Subcutaneous abdominal adipose tissue (tissue), 5 donors: ENCODE results near the gene RANBP9.

Experiments used
- H3K27ac ChIP-seq: one replicate; pipeline ENCODE4 v1.7.0; 2013; ENCODE audit warnings: low read depth, mild to moderate bottlenecking, inconsistent platforms, low read length, moderate library complexity
- H3K27me3 ChIP-seq, 5 donors: one replicate each; pipeline ENCODE4 v1.7.0; 2013; ENCODE audit warnings: low read length in 5 of 5, inconsistent platforms in 1 of 5; ENCODE audit not compliant: control insufficient read depth in 5 of 5, insufficient read depth in 4 of 5
- H3K36me3 ChIP-seq, 5 donors: one replicate each; pipeline ENCODE4 v1.7.0; 2013; ENCODE audit warnings: low read length in 5 of 5; ENCODE audit not compliant: control insufficient read depth in 5 of 5, insufficient read depth in 5 of 5
- H3K4me1 ChIP-seq, 5 donors: one replicate each; pipeline ENCODE4 v1.7.0; 2013; ENCODE audit warnings: low read length in 5 of 5, mild to moderate bottlenecking in 3 of 5, moderate library complexity in 1 of 5; ENCODE audit not compliant: control insufficient read depth in 5 of 5, insufficient read depth in 5 of 5
- H3K4me3 ChIP-seq, 5 donors: one replicate each; pipeline ENCODE4 v1.7.0; 2013; ENCODE audit warnings: low read length in 5 of 5, low read depth in 1 of 5
- H3K9ac ChIP-seq, 5 donors: one replicate each; pipeline ENCODE4 v1.7.0; 2013; ENCODE audit warnings: low read length in 5 of 5, mild to moderate bottlenecking in 4 of 5, moderate library complexity in 3 of 5
- H3K9me3 ChIP-seq, 5 donors: one replicate each; pipeline ENCODE4 v1.7.0; 2013; ENCODE audit warnings: low read length in 5 of 5; ENCODE audit not compliant: control insufficient read depth in 5 of 5
- donor health status: healthy.
- donor health status: healthy.
- donor health status: healthy.
- donor health status: healthy.
- donor health status: healthy.

RANBP9 gene

DNA sequence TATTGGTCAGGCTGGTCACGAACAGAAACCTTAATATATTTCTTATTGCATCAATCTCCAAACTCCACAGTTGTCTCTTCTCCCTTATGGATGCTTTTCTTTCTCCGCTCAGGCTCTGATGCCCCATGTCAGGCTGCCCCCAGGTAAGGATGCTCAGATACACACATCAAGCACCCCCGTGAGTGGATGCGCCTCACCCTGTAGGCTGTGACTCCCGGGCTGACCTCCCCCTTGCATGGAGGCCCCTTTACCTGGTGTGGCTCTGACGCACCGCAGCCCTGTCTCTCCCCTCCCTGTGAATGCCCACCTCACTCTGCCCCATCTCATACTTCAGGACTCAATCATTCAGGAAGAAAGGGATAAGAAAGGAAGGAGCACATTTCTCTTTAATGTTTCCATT lies 19.1 kb upstream of the RANBP9 start:
- Histone ChIP-seq H3K36me3 (no peaks in the 10 kb centered on the region), H3K27me3 (no peaks in the 10 kb centered on the region), H3K4me3 (no peak overlapping the region), H3K9ac (no peak overlapping the region), H3K9me3 (no peaks in the 10 kb centered on the region), H3K27ac (no peak overlapping the region), H3K4me1 (peaks cover 0 to 25% (median 17%) of the 10 kb centered on the region in 5 donors)

DNA sequence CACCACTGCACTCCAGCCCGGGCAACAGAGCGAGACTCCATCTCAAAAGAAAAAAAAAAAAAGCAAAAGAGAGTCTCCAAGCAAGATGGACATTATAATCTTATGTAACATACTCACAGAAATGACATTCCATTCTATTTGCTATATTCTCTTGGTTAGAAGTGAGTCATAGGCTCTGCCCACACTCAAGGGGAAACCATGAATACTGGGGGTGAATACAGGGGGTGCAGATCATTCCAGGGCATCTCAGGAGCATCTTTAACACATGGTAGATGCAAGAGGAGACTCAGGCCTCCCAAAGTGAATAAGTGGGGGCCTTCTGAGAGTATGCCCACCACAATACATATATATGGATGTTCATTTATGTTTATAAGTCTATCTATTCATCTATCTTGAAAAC lies 18.3 kb upstream of the RANBP9 start:
- peaks cover 0 to 22% (median 17%) of the 10 kb centered on the region in 5 donors for H3K4me1 ChIP-seq
- H3K9ac ChIP-seq, result no peak overlapping the region

DNA sequence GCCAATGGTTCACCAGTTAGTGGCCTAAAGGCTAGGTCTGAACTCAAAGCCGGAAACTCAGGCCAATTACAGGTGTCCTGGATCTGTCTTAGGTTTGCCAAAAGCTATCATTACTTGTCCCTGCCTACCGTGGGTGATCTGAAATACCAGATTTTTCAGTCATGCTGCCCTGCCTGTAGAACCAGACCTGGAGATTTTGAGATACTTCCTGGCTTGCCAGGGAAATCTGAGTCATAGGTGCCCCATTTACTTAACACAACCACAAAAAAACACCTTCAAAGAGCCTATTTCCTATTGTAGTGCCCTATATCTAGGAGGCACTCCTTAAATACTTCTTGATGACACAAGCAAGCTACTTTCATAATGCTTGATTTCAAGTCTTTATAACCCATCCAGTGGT lies 13.9 kb upstream of the RANBP9 start:
- Histone ChIP-seq H3K4me1 (no peaks in the 10 kb centered on the region), H3K27ac (no peak overlapping the region), H3K36me3 (no peaks in the 10 kb centered on the region), H3K4me3 (no peak overlapping the region), H3K9me3 (no peaks in the 10 kb centered on the region), H3K27me3 (no peaks in the 10 kb centered on the region), H3K9ac (no peak overlapping the region)

More for the DNA sequence above, 18.3 kb upstream of the RANBP9 start:
- no peaks in the 10 kb centered on the region for H3K27me3 ChIP-seq
- no peaks in the 10 kb centered on the region for H3K36me3 ChIP-seq
- no peak overlapping the region for H3K4me3 ChIP-seq
- H3K27ac ChIP-seq, result no peak overlapping the region
- no peaks in the 10 kb centered on the region for H3K9me3 ChIP-seq

DNA sequence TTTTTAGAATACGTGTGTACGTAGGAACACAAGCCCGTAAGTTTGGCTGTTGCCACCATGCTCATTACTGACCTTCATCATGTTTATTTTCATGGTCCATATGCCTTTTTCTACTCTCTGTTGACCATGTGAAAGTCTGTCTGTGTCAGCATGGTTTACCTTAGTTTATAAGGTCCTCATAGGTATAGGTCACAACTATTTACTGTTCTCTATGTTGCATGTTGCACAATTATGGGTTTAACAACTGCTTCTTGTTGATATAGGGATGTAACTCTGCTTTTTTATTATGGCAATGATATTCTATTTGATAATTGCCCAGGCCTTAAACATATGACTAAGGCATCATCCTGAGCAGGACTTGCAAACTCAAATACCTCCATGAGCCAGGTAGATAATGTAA lies 13.4 kb upstream of the RANBP9 start:
- H3K27ac ChIP-seq, result no peak overlapping the region
- H3K27me3 ChIP-seq, result no peaks in the 10 kb centered on the region
- H3K9me3 ChIP-seq, result no peaks in the 10 kb centered on the region
- no peaks in the 10 kb centered on the region for H3K36me3 ChIP-seq
- H3K9ac ChIP-seq, result no peak overlapping the region
- no peaks in the 10 kb centered on the region for H3K4me1 ChIP-seq
- H3K4me3 ChIP-seq, result no peak overlapping the region

DNA sequence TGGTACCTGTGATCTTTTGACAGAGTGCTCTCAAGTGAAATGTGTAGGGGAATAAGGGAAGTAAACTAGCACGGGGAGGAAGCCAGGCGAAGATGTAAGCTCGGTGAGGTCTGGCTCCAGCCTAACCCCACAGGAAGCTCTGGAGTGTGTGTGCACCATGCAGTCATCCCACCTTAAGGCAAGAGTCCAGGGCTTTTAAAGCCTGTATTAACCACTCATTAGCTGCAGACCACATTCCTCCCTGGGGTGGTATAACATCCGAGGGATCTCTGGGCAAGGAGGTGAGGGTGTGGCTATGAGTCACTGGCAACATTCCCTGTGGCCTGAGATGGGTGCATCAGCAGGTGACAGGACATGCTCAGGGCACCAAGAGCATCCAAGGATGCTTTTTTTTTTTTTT lies 12.5 kb upstream of the RANBP9 start:
- H3K36me3 ChIP-seq, result no peaks in the 10 kb centered on the region
- no peak overlapping the region for H3K27ac ChIP-seq
- no peaks in the 10 kb centered on the region for H3K4me1 ChIP-seq
- no peak overlapping the region for H3K9ac ChIP-seq
- no peaks in the 10 kb centered on the region for H3K9me3 ChIP-seq
- no peaks in the 10 kb centered on the region for H3K27me3 ChIP-seq
- H3K4me3 ChIP-seq, result no peak overlapping the region

DNA sequence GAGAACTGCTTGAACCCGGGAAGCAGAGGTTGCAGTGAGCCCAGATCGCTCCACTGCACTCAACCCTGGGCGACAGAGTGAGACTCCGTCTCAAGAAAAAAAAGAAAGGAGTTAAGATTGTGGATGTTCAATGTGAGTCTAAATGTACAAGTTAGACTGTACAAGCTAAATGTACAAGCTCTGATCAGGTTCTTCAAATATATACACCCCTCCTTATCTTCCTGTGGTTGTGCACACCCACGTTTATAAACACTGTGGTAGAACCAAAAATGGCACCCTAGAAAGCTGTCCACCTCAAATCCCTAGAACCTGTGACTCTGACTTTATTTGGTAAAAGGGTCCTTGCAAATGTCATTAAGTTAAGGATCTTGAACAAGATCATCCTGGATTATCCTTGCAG lies 11.2 kb upstream of the RANBP9 start:
- no peaks in the 10 kb centered on the region for H3K36me3 ChIP-seq
- no peak overlapping the region for H3K4me3 ChIP-seq
- no peak overlapping the region for H3K9ac ChIP-seq
- H3K27me3 ChIP-seq, result no peaks in the 10 kb centered on the region
- H3K9me3 ChIP-seq, result no peaks in the 10 kb centered on the region
- H3K27ac ChIP-seq, result no peak overlapping the region
- H3K4me1 ChIP-seq, result no peaks in the 10 kb centered on the region

DNA sequence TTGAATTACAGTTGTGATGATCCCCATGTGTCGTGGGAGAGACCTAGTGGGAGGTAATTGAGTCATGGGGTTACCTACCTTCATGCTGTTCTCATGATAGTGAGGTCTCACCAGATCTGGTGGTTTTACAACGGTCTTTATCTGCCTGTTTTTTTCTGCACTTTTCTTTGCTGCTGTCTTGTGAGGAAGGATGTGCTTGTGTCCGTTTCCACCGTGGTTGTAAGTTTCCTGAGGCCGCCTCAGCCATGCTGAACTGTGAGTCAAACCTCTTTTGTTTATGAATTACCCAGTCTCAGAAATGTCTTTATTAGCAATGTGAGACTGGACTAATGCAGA lies 6.5 kb upstream of the RANBP9 start:
- no peaks in the 10 kb centered on the region for H3K27me3 ChIP-seq
- no peak overlapping the region for H3K4me3 ChIP-seq
- H3K27ac ChIP-seq, result no peak overlapping the region
- H3K9ac ChIP-seq, result no peak overlapping the region
- H3K4me1 ChIP-seq, result peaks cover 0 to 6% (median 1%) of the 10 kb centered on the region in 5 donors
- no peaks in the 10 kb centered on the region for H3K9me3 ChIP-seq
- H3K36me3 ChIP-seq, result no peaks in the 10 kb centered on the region

DNA sequence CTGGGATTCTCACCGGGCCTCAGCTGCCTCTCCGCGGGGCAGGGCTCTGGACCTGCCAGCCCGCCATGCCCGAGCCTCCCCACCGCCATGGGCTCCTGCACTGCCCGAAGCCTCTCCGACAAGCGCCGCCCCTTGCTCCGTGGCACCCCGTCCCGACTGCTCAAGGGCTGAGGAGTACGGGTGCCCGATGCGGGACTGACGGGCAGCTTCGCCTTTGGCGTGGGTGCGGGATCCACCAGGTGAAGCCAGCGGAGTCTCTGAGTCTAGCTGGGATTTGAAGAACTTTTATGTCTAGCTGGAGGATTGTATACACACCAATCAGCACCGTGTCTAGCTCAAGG lies 5.3 kb upstream of the RANBP9 start:
- no peaks in the 10 kb centered on the region for H3K27me3 ChIP-seq
- peaks cover 0 to 13% (median 11%) of the 10 kb centered on the region in 5 donors for H3K4me1 ChIP-seq
- H3K27ac ChIP-seq, result no peak overlapping the region
- no peaks in the 10 kb centered on the region for H3K9me3 ChIP-seq
- H3K9ac ChIP-seq, result no peak overlapping the region
- no peaks in the 10 kb centered on the region for H3K36me3 ChIP-seq
- no peak overlapping the region for H3K4me3 ChIP-seq

DNA sequence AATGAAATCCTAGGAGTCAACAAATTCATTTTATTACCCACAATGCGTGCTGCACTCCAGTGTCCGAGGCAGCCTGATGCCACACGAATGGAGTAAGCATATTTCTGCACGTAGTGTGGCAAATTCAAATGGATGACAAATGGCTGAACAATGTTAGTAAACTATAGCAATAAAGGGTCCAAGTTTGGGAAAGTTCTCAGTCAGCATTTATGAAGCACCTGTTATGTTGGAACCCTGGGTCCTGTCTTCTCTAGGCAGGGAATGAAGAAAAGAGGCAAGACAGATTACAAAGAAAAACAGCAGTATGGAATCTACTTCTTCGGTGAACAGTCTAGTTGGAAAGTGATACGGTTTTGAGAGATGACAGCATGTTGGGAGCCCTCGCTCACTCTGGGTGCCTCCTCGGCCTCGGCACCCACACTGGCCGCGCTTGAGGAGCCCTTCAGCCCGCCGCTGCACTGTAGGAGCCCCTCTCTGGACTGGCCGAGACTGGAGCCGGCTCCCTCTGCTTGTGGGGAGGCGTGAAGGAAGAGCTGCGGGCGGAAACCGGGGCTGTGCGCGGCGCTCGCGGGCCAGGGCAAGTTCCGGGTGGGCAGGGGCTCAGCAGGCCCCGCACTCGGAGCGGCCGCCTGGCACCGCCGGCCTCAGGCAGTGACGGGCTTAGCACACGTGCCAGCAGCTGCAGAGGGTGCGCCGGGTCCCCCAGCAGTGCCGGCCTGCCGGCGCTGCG lies 4.8 kb upstream of the RANBP9 start:
- Histone ChIP-seq H3K36me3 (no peaks in the 10 kb centered on the region), H3K9me3 (no peaks in the 10 kb centered on the region), H3K9ac (no peak overlapping the region), H3K4me3 (no peak overlapping the region), H3K27ac (no peak overlapping the region), H3K27me3 (no peaks in the 10 kb centered on the region), H3K4me1 (peaks cover 0 to 13% (median 11%) of the 10 kb centered on the region in 5 donors)

DNA sequence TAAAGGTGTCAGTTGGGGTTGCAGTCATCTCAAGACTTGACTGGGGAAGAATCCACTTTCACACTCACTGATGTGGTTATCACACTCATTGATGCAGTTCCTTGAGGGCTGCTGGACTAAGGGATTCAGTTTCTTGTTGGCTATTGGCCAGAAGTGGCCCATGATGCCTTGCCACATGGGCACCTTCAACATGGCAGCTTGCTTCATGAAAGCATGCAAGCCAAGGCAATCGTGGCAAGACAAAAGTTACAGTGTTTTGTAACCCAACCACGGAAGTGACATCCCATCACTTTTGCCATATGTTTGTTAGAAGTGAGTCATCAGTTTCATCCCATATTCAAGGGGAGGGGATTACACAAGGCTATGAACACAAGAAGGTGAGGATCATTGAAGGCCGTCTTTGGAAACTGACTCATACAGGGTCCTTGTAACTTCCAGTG lies 3.8 kb upstream of the RANBP9 start:
- Histone ChIP-seq H3K9ac (no peak overlapping the region), H3K4me3 (no peak overlapping the region), H3K36me3 (no peaks in the 10 kb centered on the region), H3K27ac (no peak overlapping the region), H3K9me3 (no peaks in the 10 kb centered on the region), H3K27me3 (no peaks in the 10 kb centered on the region), H3K4me1 (peaks cover 0 to 14% (median 12%) of the 10 kb centered on the region in 5 donors)

DNA sequence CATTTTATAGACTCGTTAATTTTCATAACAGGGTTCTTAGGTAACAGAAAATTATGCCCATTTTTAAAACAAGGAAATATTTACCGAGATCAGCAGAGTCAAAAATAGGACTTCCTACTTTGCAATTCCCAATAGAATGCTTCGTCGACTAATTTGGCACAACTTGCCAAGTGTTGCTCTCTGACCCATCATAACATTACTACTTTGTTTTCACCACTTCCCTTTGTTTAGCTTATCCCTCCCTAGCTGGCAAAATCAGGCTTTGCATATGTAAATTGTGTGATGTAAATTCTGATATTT lies 914 bp upstream of the RANBP9 start:
- Histone ChIP-seq H3K27ac (peak overlapping the region; percentile 98), H3K9me3 (no peaks in the 10 kb centered on the region), H3K9ac (peak overlapping the region; percentile 83 to 94 (median 91)), H3K27me3 (no peaks in the 10 kb centered on the region), H3K36me3 (no peaks in the 10 kb centered on the region), H3K4me1 (peaks cover 0 to 41% (median 38%) of the 10 kb centered on the region in 5 donors), H3K4me3 (peak overlapping the region; percentile 82 to 88 (median 86))
